HG03196 (cell line): ENCODE measurements around the gene GJA5.

Source experiments
- ATAC-seq: cut with Tn5 transposase; IDR thresholded peaks from one replicate; pipeline ENCODE4 v1.9.1; 2021; ENCODE audit not compliant: unreplicated experiment

GJA5 gene

GRCh38 chr1:147762233-147763024, 2.0 kb upstream of the GJA5 start:
- no peak for ATAC-seq

GRCh38 chr1:147758379-147759100, 1.9 kb downstream of the GJA5 start:
- ATAC-seq: no peak

GRCh38 chr1:147757015-147757990, 3.1 kb downstream of the GJA5 start:
- no peak for ATAC-seq

GRCh38 chr1:147756341-147756740, 4.1 kb downstream of the GJA5 start:
- ATAC-seq: no peak

- no peak for ATAC-seq
Measured at GRCh38 chr1:147754661-147755060, 5.7 kb downstream of the GJA5 start.

GRCh38 chr1:147753081-147753480, 7.3 kb downstream of the GJA5 start:
- ATAC-seq: no peak

- ATAC-seq: no peak
Measured at GRCh38 chr1:147752511-147752910, 7.9 kb downstream of the GJA5 start.

GRCh38 chr1:147751346-147751745, 9.1 kb downstream of the GJA5 start:
- ATAC-seq: no peak

- ATAC-seq: no peak
Measured at GRCh38 chr1:147750618-147751217, 9.7 kb downstream of the GJA5 start.

GRCh38 chr1:147749792-147750191, 10.6 kb downstream of the GJA5 start:
- ATAC-seq: no peak

- ATAC-seq: no peak
Measured at GRCh38 chr1:147748676-147749350, 11.6 kb downstream of the GJA5 start.

GRCh38 chr1:147747966-147748365, 12.4 kb downstream of the GJA5 start:
- no peak for ATAC-seq

- ATAC-seq: no peak
Measured at GRCh38 chr1:147745271-147745670, 15.1 kb downstream of the GJA5 start.

- ATAC-seq: no peak
Measured at GRCh38 chr1:147741065-147741464, 19.3 kb downstream of the GJA5 start.

GRCh38 chr1:147740391-147740790, 20.0 kb downstream of the GJA5 start:
- no peak for ATAC-seq

GRCh38 chr1:147738739-147739476, 21.5 kb downstream of the GJA5 start:
- no peak for ATAC-seq

- no peak for ATAC-seq
Measured at GRCh38 chr1:147738129-147738528, 22.3 kb downstream of the GJA5 start.

- no peak for ATAC-seq
Measured at GRCh38 chr1:147736883-147737282, 23.5 kb downstream of the GJA5 start.

- no peak for ATAC-seq
Measured at GRCh38 chr1:147735423-147735822, 25.0 kb downstream of the GJA5 start.
